Naive thymus-derived CD4-positive, alpha-beta T cell (primary cell): ENCODE results near the gene NF2. TPM values are rescaled to one million over a fixed set of nuclear protein-coding genes. Genes with fewer than 3 reads are reported as not detected.
A peak's percentile ranks its signal among the peaks of the same experiment; 100 is the strongest.
"Not testable (repeated sequence)": the region's sequence is repeated elsewhere in the genome, so short reads cannot be mapped to it uniquely, and the experiment has no call there.

Source experiments
- ATAC-seq: fragments of 150-1000 bp; cut with Tn5 transposase; 2 replicates; pipeline ENCODE4 v1.10.0; 2021; ENCODE audit warnings: mild to moderate bottlenecking, moderate library complexity
- CTCF ChIA-PET: fragments of 350-600 bp; sonication (Branson Sonifier 250); formaldehyde crosslinking; loops from one replicate; lab custom pipeline; 2021; ENCODE audit warnings: antibody characterized with exemption; lab: Charles Lee
- POLR2A ChIA-PET: fragments of 350-600 bp; sonication (Branson Sonifier 250); formaldehyde crosslinking; loops from one replicate; lab custom pipeline; 2021; ENCODE audit warnings: antibody characterized with exemption, inconsistent platforms; lab: Charles Lee
- DNase-seq, 9 donors: peaks; one replicate each; pipeline versions ENCODE4 v3.0.0 to v3.0.0-alpha.2; 2020 to 2022; ENCODE audit warnings: mixed read lengths in 1 of 9
- H3K27ac ChIP-seq: one replicate; pipeline ENCODE4 v1.7.0; 2013; ENCODE audit warnings: mild to moderate bottlenecking, low read depth, low read length, moderate library complexity
- H3K27me3 ChIP-seq, 2 donors: one replicate each; pipeline ENCODE4 v1.7.0; 2013; ENCODE audit warnings: low read length in 2 of 2, mild to moderate bottlenecking in 2 of 2, moderate library complexity in 2 of 2; ENCODE audit not compliant: control insufficient read depth in 2 of 2, insufficient read depth in 2 of 2
- H3K36me3 ChIP-seq, 3 experiments: 1 replicate in 2 of 3; 2 replicates in 1 of 3; pipeline ENCODE4 v1.7.0; 2013; ENCODE audit warnings: low read length in 3 of 3, mild to moderate bottlenecking in 3 of 3, moderate library complexity in 1 of 3; ENCODE audit not compliant: insufficient read depth in 3 of 3, control insufficient read depth in 2 of 3
- H3K4me1 ChIP-seq, 2 donors: one replicate each; pipeline ENCODE4 v1.7.0; 2013; ENCODE audit warnings: low read length in 2 of 2, mild to moderate bottlenecking in 2 of 2, moderate library complexity in 1 of 2; ENCODE audit not compliant: control insufficient read depth in 2 of 2, insufficient read depth in 2 of 2
- H3K4me3 ChIP-seq: 2 replicates; pipeline ENCODE4 v1.7.0; 2013; ENCODE audit warnings: mild to moderate bottlenecking, low read length
- H3K9me3 ChIP-seq, 3 experiments: 1 replicate in 2 of 3; 2 replicates in 1 of 3; pipeline ENCODE4 v1.7.0; 2013; ENCODE audit warnings: low read length in 3 of 3; ENCODE audit not compliant: control insufficient read depth in 2 of 3
- H3K27ac Mint-ChIP-seq, 9 donors: one replicate each; pipeline ENCODE4 v1.8.0; 2020 to 2022; ENCODE audit warnings: mixed read lengths in 9 of 9, mild to moderate bottlenecking in 8 of 9, moderate library complexity in 5 of 9, inconsistent platforms in 2 of 9
- H3K27me3 Mint-ChIP-seq, 5 donors: one replicate each; pipeline ENCODE4 v1.8.0; 2021 to 2022; ENCODE audit warnings: mixed read lengths in 5 of 5, mild to moderate bottlenecking in 1 of 5
- H3K36me3 Mint-ChIP-seq, 5 donors: one replicate each; pipeline ENCODE4 v1.8.0; 2020 to 2022; ENCODE audit warnings: mixed read lengths in 5 of 5, mild to moderate bottlenecking in 3 of 5, inconsistent platforms in 1 of 5
- H3K4me1 Mint-ChIP-seq, 7 donors: one replicate each; pipeline ENCODE4 v1.8.0; 2020 to 2022; ENCODE audit warnings: mixed read lengths in 7 of 7, mild to moderate bottlenecking in 3 of 7, inconsistent platforms in 1 of 7
- H3K4me3 Mint-ChIP-seq, 10 donors: one replicate each; pipeline ENCODE4 v1.8.0; 2020 to 2022; ENCODE audit warnings: mild to moderate bottlenecking in 10 of 10, mixed read lengths in 10 of 10, moderate library complexity in 6 of 10, inconsistent platforms in 2 of 10
- H3K9me3 Mint-ChIP-seq, 11 donors: one replicate each; pipeline ENCODE4 v1.8.0; 2020 to 2022; ENCODE audit warnings: mixed read lengths in 11 of 11, mild to moderate bottlenecking in 4 of 11, inconsistent platforms in 1 of 11, moderate library complexity in 1 of 11
- intact Hi-C, 2 donors: fragments of 100-400 bp; cut with micrococcal nuclease; formaldehyde crosslinking; loops; one replicate each; pipeline ENCODE4 v1.15.1; 2023
- polyA plus RNA-seq, 2 donors: library from polyadenylated mRNA; unstranded; fragments of 300-500 nt; fragmentation: Illumina TruSeq; gene quantifications; one replicate each; pipeline ENCODE4 v1.2.3, GENCODE V29; 2021
- total RNA-seq, 6 experiments: library from RNA in 5 of 6; stranded (reverse) in 5 of 6; gene quantifications; 1 replicate in 5 of 6; 2 replicates in 1 of 6; pipeline ENCODE4 v1.2.3 and lab custom pipeline; 2021 to 2026

The NF2 gene
- total and polyA plus RNA-seq, 7 experiments from 2014 or later = 15.6 to 56.3 (median 27.6) TPM

- CTCF ChIA-PET = interaction anchor here (0.7 to 1.0 kb wide), 2 partner anchors 8 to 351 kb away, joined by 3 read pairs; no protein-coding TSS in a partner anchor
- intact Hi-C loops = not testable (repeated sequence)
Measured at GRCh38 chr22:29594447-29594846, 9.0 kb upstream of the NF2 start.

GRCh38 chr22:29596408-29596807 lies 7.0 kb upstream of the NF2 start:
- Histone ChIP-seq H3K27ac (no peak overlapping the region), H3K4me3 (no peak overlapping the region), H3K4me1 (no peaks in the 10 kb centered on the region), H3K27me3 (no peaks in the 10 kb centered on the region), H3K36me3 (no peaks in the 10 kb centered on the region), H3K9me3 (no peaks in the 10 kb centered on the region)
- intact Hi-C loops = no loop called here
- DNase-seq (no peak), ATAC-seq (no peak)
- Mint-ChIP-seq H3K27ac (no peak overlapping the region), H3K4me1 (peaks cover 0 to 6% (median 0%) of the 10 kb centered on the region in 7 donors), H3K9me3 (peaks cover 0 to 4% (median 0%) of the 10 kb centered on the region in 11 donors), H3K4me3 (peak overlapping the region in 1 of 10 donors; percentile 80), H3K27me3 (no peaks in the 10 kb centered on the region), H3K36me3 (no peaks in the 10 kb centered on the region)
- ChIA-PET POLR2A (interaction anchor here (0.7 to 1.6 kb wide), 4 partner anchors 9 to 27 kb away, joined by 3 to 6 read pairs (median 4); no protein-coding TSS in a partner anchor), CTCF (no interaction called here)

More at GRCh38 chr22:29594447-29594846, 9.0 kb upstream of the NF2 start:
- ATAC-seq, H3K9me3 ChIP-seq, H3K27ac Mint-ChIP-seq, H3K4me1 ChIP-seq, H3K36me3 ChIP-seq, H3K4me3 Mint-ChIP-seq, DNase-seq, H3K27me3 Mint-ChIP-seq, H3K27ac ChIP-seq, H3K4me3 ChIP-seq, H3K27me3 ChIP-seq, H3K9me3 Mint-ChIP-seq, H3K36me3 Mint-ChIP-seq: not testable (repeated sequence)
- POLR2A ChIA-PET = interaction anchor here (0.9 to 1.1 kb wide), 2 partner anchors 10 to 175 kb away, joined by 3 to 4 read pairs; no protein-coding TSS in a partner anchor
- H3K4me1 Mint-ChIP-seq = peaks cover 4 to 15% (median 10%) of the 10 kb centered on the region in 7 donors

- DNase-seq, H3K27me3 ChIP-seq, H3K27ac ChIP-seq, H3K4me3 ChIP-seq, H3K36me3 ChIP-seq, H3K4me3 Mint-ChIP-seq, ATAC-seq, H3K9me3 ChIP-seq, H3K27me3 Mint-ChIP-seq, intact Hi-C loops, H3K4me1 ChIP-seq, H3K4me1 Mint-ChIP-seq, H3K9me3 Mint-ChIP-seq, H3K36me3 Mint-ChIP-seq: not testable (repeated sequence)
- H3K27ac Mint-ChIP-seq = peak overlapping the region in 1 of 9 donors; percentile 34
- POLR2A ChIA-PET = interaction anchor here (1.6 kb wide), 1 partner anchor 25 kb away, joined by 6 read pairs; no protein-coding TSS in a partner anchor
- CTCF ChIA-PET = interaction anchor here (0.6 to 1.5 kb wide), 2 partner anchors 25 to 27 kb away, joined by 3 to 4 read pairs; no protein-coding TSS in a partner anchor
Measured at GRCh38 chr22:29597871-29598683, 5.4 kb upstream of the NF2 start.

- Mint-ChIP-seq H3K9me3 (peaks cover 0 to 4% (median 0%) of the 10 kb centered on the region in 11 donors), H3K36me3 (no peaks in the 10 kb centered on the region), H3K27me3 (no peaks in the 10 kb centered on the region), H3K27ac (no peak overlapping the region), H3K4me1 (peaks cover 0 to 9% (median 4%) of the 10 kb centered on the region in 7 donors), H3K4me3 (no peak overlapping the region)
- ChIA-PET POLR2A (no interaction called here), CTCF (interaction anchor here (1.5 kb wide), 1 partner anchor 24 kb away, joined by 4 read pairs; no protein-coding TSS in a partner anchor)
- intact Hi-C loops = no loop called here
- Histone ChIP-seq H3K27ac (no peak overlapping the region), H3K9me3 (no peaks in the 10 kb centered on the region), H3K4me1 (no peaks in the 10 kb centered on the region), H3K36me3 (no peaks in the 10 kb centered on the region), H3K27me3 (no peaks in the 10 kb centered on the region), H3K4me3 (no peak overlapping the region)
- ATAC-seq = no peak
- DNase-seq = no peak
Measured at GRCh38 chr22:29598684-29599020, 4.8 kb upstream of the NF2 start.

GRCh38 chr22:29604076-29604360 lies 585 bp downstream of the NF2 start:
- CTCF ChIA-PET = interaction anchor here (0.7 to 1.9 kb wide), 7 partner anchors 15 to 32 kb away, joined by 3 to 6 read pairs (median 3); no protein-coding TSS in a partner anchor
- H3K4me1 ChIP-seq = peaks cover 11 to 16% of the 10 kb centered on the region in 2 donors
- Mint-ChIP-seq H3K36me3 (peaks cover 0 to 18% (median 4%) of the 10 kb centered on the region in 5 donors), H3K9me3 (no peaks in the 10 kb centered on the region), H3K27ac (peak overlapping the region; percentile 70 to 98 (median 94)), H3K4me1 (peaks cover 16 to 45% (median 34%) of the 10 kb centered on the region in 7 donors), H3K27me3 (no peaks in the 10 kb centered on the region), H3K4me3 (peak overlapping the region; percentile 85 to 98 (median 96))
- POLR2A ChIA-PET = interaction anchor here (1.0 to 2.7 kb wide), 8 partner anchors 10 to 478 kb away, joined by 3 to 27 read pairs (median 4); partner anchors contain the start of genes ASCC2 and THOC5
- no peaks in the 10 kb centered on the region for H3K27me3 ChIP-seq
- no peaks in the 10 kb centered on the region for H3K9me3 ChIP-seq
- H3K27ac ChIP-seq = peak overlapping the region; percentile 87
- ATAC-seq (no peak), DNase-seq (peak in 2 of 9 donors; percentile 12 to 48)
- intact Hi-C loops = loop anchor here (2.0 to 10.0 kb wide), 5 partner anchors 337 to 1741 kb away; partner anchors contain the start of genes EWSR1 (in 1 of the 2), MORC2 (in 1 of the 2), MTFP1 (in 1 of the 2) and OSM (in 1 of the 2)
- H3K4me3 ChIP-seq = peak overlapping the region; percentile 92
- peaks cover 0 to 3% (median 0%) of the 10 kb centered on the region in 3 experiments for H3K36me3 ChIP-seq

GRCh38 chr22:29605527-29605850 lies 2.1 kb downstream of the NF2 start:
- Histone ChIP-seq H3K4me1 (peaks cover 11 to 16% of the 10 kb centered on the region in 2 donors), H3K27ac (no peak overlapping the region), H3K36me3 (peaks cover 0 to 3% (median 0%) of the 10 kb centered on the region in 3 experiments), H3K9me3 (no peaks in the 10 kb centered on the region), H3K27me3 (no peaks in the 10 kb centered on the region), H3K4me3 (peak overlapping the region; percentile 92)
- Mint-ChIP-seq H3K27ac (peak overlapping the region in 2 of 9 donors; percentile 91 to 96), H3K4me3 (peak overlapping the region; percentile 85 to 98 (median 96)), H3K27me3 (no peaks in the 10 kb centered on the region), H3K4me1 (peaks cover 18 to 51% (median 40%) of the 10 kb centered on the region in 7 donors), H3K36me3 (peaks cover 0 to 23% (median 8%) of the 10 kb centered on the region in 5 donors), H3K9me3 (peaks cover 0 to 3% (median 0%) of the 10 kb centered on the region in 11 donors)
- POLR2A ChIA-PET = interaction anchor here (0.6 to 2.7 kb wide), 6 partner anchors 9 to 572 kb away, joined by 3 to 27 read pairs (median 6); no protein-coding TSS in a partner anchor
- no peak for ATAC-seq
- CTCF ChIA-PET = interaction anchor here (0.7 to 1.9 kb wide), 3 partner anchors 15 to 168 kb away, joined by 3 to 6 read pairs (median 5); no protein-coding TSS in a partner anchor
- DNase-seq = no peak
- intact Hi-C loops = loop anchor here in 1 of 2 donors (2.0 to 10.0 kb wide), 3 partner anchors 819 to 1739 kb away; partner anchors contain the start of genes MORC2, MTFP1, PATZ1 and TUG1
